Measurements from ENCODE around the gene TANGO2.
A peak's percentile ranks its signal among the peaks of the same experiment; 100 is the strongest.
"Not testable (repeated sequence)": the region's sequence is repeated elsewhere in the genome, so short reads cannot be mapped to it uniquely, and the experiment has no call there.

TANGO2 gene

GRCh38 chr22:20066617-20067383 lies 45.9 kb downstream of the TANGO2 start:
- no peak for DNase-seq

- not testable (repeated sequence) for DNase-seq
Observed at GRCh38 chr22:20067384-20067682, 46.4 kb downstream of the TANGO2 start.

GRCh38 chr22:20068640-20069039 lies 47.7 kb downstream of the TANGO2 start:
- no peak for DNase-seq

GRCh38 chr22:20069331-20070042 lies 48.6 kb downstream of the TANGO2 start:
- no peak for DNase-seq

- DNase-seq: no peak
Observed at GRCh38 chr22:20071524-20071972, 50.6 kb downstream of the TANGO2 start.

GRCh38 chr22:20076627-20077172 lies 55.8 kb downstream of the TANGO2 start:
- no peak for DNase-seq

GRCh38 chr22:20079745-20080444 lies 59.0 kb downstream of the TANGO2 start, which contains the start of gene DGCR8:
Gene DGCR8, plus strand, starts transcription at chr22:20080241. Its CDS starts 5,723 bp downstream, at chr22:20085964.
- DNase-seq: peak; percentile 66

GRCh38 chr22:20080445-20080775 lies 59.5 kb downstream of the TANGO2 start:
- DNase-seq: peak; percentile 55

GRCh38 chr22:20080776-20081654 lies 60.1 kb downstream of the TANGO2 start:
- no peak for DNase-seq

- DNase-seq: no peak
Observed at GRCh38 chr22:20083157-20083890, 62.4 kb downstream of the TANGO2 start.

- no peak for DNase-seq
Observed at GRCh38 chr22:20083891-20084546, 63.1 kb downstream of the TANGO2 start.

GRCh38 chr22:20084547-20085413 lies 63.9 kb downstream of the TANGO2 start:
- DNase-seq: no peak

- DNase-seq: no peak
Observed at GRCh38 chr22:20085651-20086050, 64.7 kb downstream of the TANGO2 start.

GRCh38 chr22:20086101-20086599 lies 65.2 kb downstream of the TANGO2 start:
- no peak for DNase-seq

- no peak for DNase-seq
Observed at GRCh38 chr22:20086763-20087162, 65.9 kb downstream of the TANGO2 start.

GRCh38 chr22:20087319-20088262 lies 66.7 kb downstream of the TANGO2 start:
- no peak for DNase-seq

- no peak for DNase-seq
Observed at GRCh38 chr22:20088263-20088648, 67.3 kb downstream of the TANGO2 start.

- no peak for DNase-seq
Observed at GRCh38 chr22:20089226-20089976, 68.5 kb downstream of the TANGO2 start.

Data from CD4-positive, alpha-beta T cell treated with Interferon gamma for 1 hour (primary cell).